MM.1S (cell line): ENCODE results near the gene NINJ1.

ENCODE experiments used
- CTCF ChIP-seq: fragments of 300-600 bp; sonication (generic); IDR thresholded peaks from 2 replicates; pipeline ENCODE4 v1.5.1; 2016; ENCODE audit warnings: antibody characterized with exemption, low read length, mixed read lengths
- EZH2 ChIP-seq: fragments of 300-600 bp; sonication (generic); optimal IDR thresholded peaks from 2 replicates; pipeline ENCODE3; 2017; ENCODE audit warnings: low read depth, mild to moderate bottlenecking, antibody characterized with exemption, low read length, mixed read lengths

GRCh38 chr9:93124793-93125192, 9.3 kb downstream of the NINJ1 start:
- TF ChIP-seq CTCF, result no peak
- TF ChIP-seq EZH2, result no peak
